ENCODE measurements around the gene CRY2. TPM values are rescaled to one million over a fixed set of nuclear protein-coding genes. Genes with fewer than 3 reads are reported as not detected.

The CRY2 gene
- polyA plus RNA-seq, 1 of the 3 experiments (the other 2 are of a cell fraction): 6.7 TPM

GRCh38 chr11:45877845-45878244 lies 30.6 kb downstream of the CRY2 start:
- Histone ChIP-seq H3K9me3 (no peaks in the 10 kb centered on the region), H3K36me3 (replicated peaks in 1 of 2; ENCODE audit: control insufficient read depth in 1 of 2, insufficient read depth in 2 of 2, low read length in 1 of 2) (peaks cover 16 to 36% of the 10 kb centered on the region in 2 experiments), H3K9ac (no peak overlapping the region), H3K27me3 (ENCODE audit: insufficient read depth) (no peaks in the 10 kb centered on the region), H3K79me2 (ENCODE audit: insufficient read depth) (no peaks in the 10 kb centered on the region), H3K27ac (ENCODE audit: low read depth in 2 of 2, low read length in 1 of 2) (no peak overlapping the region), H4K20me1 (ENCODE audit: insufficient read depth) (peaks cover 17% of the 10 kb centered on the region), H3K4me1 (ENCODE audit: control insufficient read depth in 1 of 2, insufficient read depth in 2 of 2, low read depth in 1 of 2, low read length in 1 of 2) (peaks cover 32 to 41% of the 10 kb centered on the region in 2 experiments), H3K9me2 (no peaks in the 10 kb centered on the region), H2AFZ (ENCODE audit: low read depth) (no peak overlapping the region), H3K4me2 (no peak overlapping the region), H3K4me3 (ENCODE audit: low read depth in 2 of 2, low read length in 1 of 2) (no peak overlapping the region), H3F3A (replicated peaks; ENCODE audit: insufficient read depth) (peaks cover 21% of the 10 kb centered on the region)
- no peak for DNase-seq
- 87% methylated on average over 3 of the region's 3 CpGs for WGBS (ENCODE audit: low lambda C conversion rate)
- ChIA-PET POLR2A (no interaction called here), CTCF (interaction anchor here (0.8 to 1.2 kb wide), 2 partner anchors 17 to 106 kb away, joined by 3 read pairs; no protein-coding TSS in a partner anchor)
- no peak for TF ChIP-seq GATA2 (CRISPR knock-in tag; IDR thresholded peaks at IDR 0.05)
- no peak for TF ChIP-seq RCOR1 (IDR thresholded peaks at IDR 0.05; ENCODE audit: low read length)
- TF ChIP-seq SMC3 (IDR thresholded peaks at IDR 0.05; ENCODE audit: low read depth, low read length): no peak
- no peak for TF ChIP-seq RXRA (IDR thresholded peaks at IDR 0.05; ENCODE audit: borderline replicate concordance, low read depth)
- no peak for TF ChIP-seq MAX (IDR thresholded peaks at IDR 0.05; ENCODE audit: low read depth)
- no peak for TF ChIP-seq REST (IDR thresholded peaks at IDR 0.05; ENCODE audit: low read depth, low read length)
- no peak for TF ChIP-seq JUND (IDR thresholded peaks at IDR 0.05)
- no peak for TF ChIP-seq FOSL2 (IDR thresholded peaks at IDR 0.05; ENCODE audit: borderline replicate concordance, low read depth)
- no peak for TF ChIP-seq POLR2AphosphoS5 (IDR thresholded peaks at IDR 0.05; ENCODE audit: low read depth, low read length)
- TF ChIP-seq ZBTB33 (IDR thresholded peaks at IDR 0.05; ENCODE audit: borderline replicate concordance, low read depth): no peak
